Uterus (tissue), 4 donors: Measurements from ENCODE around the gene NOL6. TPM values are rescaled to one million over a fixed set of nuclear protein-coding genes. Genes with fewer than 3 reads are reported as not detected.

ENCODE experiments used
- DNase-seq, 2 donors: peaks; one replicate each; pipeline ENCODE4 v3.0.0-alpha.2; 2019 to 2020
- H3K27ac ChIP-seq, 2 donors: fragments of 200-600 bp; sonication (generic); 1 replicate in 1 of 2; 2 replicates in 1 of 2; pipeline ENCODE4 v1.5.1; 2016 to 2018
- H3K27me3 ChIP-seq, 2 donors: fragments of 200-600 bp; sonication (generic); one replicate each; pipeline ENCODE4 v1.5.1; 2018 to 2019; ENCODE audit warnings: control low read depth in 1 of 2
- H3K36me3 ChIP-seq, 2 donors: fragments of 200-600 bp; sonication (generic); one replicate each; pipeline ENCODE4 v1.5.1; 2019; ENCODE audit warnings: control low read depth in 1 of 2
- H3K4me1 ChIP-seq, 2 donors: fragments of 200-600 bp; sonication (generic); one replicate each; pipeline ENCODE4 v1.5.1; 2018 to 2019; ENCODE audit warnings: control low read depth in 1 of 2
- H3K4me3 ChIP-seq, 2 donors: fragments of 200-600 bp; sonication (generic); 1 replicate in 1 of 2; 2 replicates in 1 of 2; pipeline ENCODE4 v1.5.1; 2018 to 2019; ENCODE audit warnings: mild to moderate bottlenecking in 1 of 2
- H3K9me3 ChIP-seq, 2 donors: fragments of 200-600 bp; sonication (generic); one replicate each; pipeline ENCODE4 v1.5.1; 2019; ENCODE audit warnings: control low read depth in 1 of 2
- POLR2A ChIP-seq, 2 donors: fragments of 450-650 bp; IDR thresholded peaks; one replicate each; pipeline ENCODE4 v1.6.1; 2016; ENCODE audit warnings: antibody characterized with exemption in 2 of 2, mild to moderate bottlenecking in 1 of 2, moderate library complexity in 1 of 2
- intact Hi-C: fragments of 100-400 bp; cut with DNase I; formaldehyde crosslinking; loops from one replicate; pipeline ENCODE4 v1.15.1; 2023; ENCODE audit warnings: low total_unique reads
- total RNA-seq, 4 donors: library from RNA; depleted of rRNA in 3 of 4; stranded (reverse); fragments of >200 nt in 3 of 4; gene quantifications; one replicate each; pipeline versions ENCODE4 v1.1.0 to v1.2.4, GENCODE V29; 2014 to 2023
- TF ChIP-seq, protein P1 (sequence below), 4 experiments: fragments of 200-600 bp in 2 of 4; fragments of 450-650 bp in 2 of 4; sonication (generic) in 2 of 4; IDR thresholded peaks; one replicate each; pipeline ENCODE4 v1.5.1; 2016 to 2019; ENCODE audit warnings: antibody characterized with exemption in 4 of 4, mild to moderate bottlenecking in 2 of 4, moderate library complexity in 1 of 4
- donor health status: DM: yes; HTN: yes; CAD: no.

Gene NOL6
- total RNA-seq, 4 donors from 2014 or later = 7.9 to 35.4 (median 15.8) TPM

DNA sequence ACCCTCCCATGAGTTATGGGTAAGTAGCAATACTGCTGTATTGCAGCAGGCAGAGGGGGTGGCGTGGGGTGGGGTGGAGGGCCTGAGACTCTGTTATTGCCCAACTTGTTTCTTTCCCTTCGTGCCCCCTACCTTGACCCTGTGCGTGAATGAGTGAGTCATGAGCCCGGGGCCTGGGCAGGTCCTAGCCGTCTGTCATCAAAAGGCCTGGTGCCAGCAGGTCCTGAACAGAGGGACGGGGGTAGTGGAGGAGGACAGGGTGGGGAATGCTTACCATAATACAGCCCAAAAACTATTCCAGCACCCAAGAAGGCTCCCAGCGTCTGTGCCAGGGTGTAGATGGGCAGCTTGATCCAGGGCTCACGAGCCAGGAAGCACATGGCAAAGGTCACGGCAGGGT lies 30.7 kb downstream of the NOL6 start:
- Histone ChIP-seq H3K27ac (no peak overlapping the region), H3K4me3 (no peak overlapping the region), H3K9me3 (no peaks in the 10 kb centered on the region), H3K4me1 (peaks cover 0 to 9% of the 10 kb centered on the region in 2 donors), H3K27me3 (no peaks in the 10 kb centered on the region), H3K36me3 (no peaks in the 10 kb centered on the region)
- TF ChIP-seq, protein P1, sequence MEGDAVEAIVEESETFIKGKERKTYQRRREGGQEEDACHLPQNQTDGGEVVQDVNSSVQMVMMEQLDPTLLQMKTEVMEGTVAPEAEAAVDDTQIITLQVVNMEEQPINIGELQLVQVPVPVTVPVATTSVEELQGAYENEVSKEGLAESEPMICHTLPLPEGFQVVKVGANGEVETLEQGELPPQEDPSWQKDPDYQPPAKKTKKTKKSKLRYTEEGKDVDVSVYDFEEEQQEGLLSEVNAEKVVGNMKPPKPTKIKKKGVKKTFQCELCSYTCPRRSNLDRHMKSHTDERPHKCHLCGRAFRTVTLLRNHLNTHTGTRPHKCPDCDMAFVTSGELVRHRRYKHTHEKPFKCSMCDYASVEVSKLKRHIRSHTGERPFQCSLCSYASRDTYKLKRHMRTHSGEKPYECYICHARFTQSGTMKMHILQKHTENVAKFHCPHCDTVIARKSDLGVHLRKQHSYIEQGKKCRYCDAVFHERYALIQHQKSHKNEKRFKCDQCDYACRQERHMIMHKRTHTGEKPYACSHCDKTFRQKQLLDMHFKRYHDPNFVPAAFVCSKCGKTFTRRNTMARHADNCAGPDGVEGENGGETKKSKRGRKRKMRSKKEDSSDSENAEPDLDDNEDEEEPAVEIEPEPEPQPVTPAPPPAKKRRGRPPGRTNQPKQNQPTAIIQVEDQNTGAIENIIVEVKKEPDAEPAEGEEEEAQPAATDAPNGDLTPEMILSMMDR (IDR thresholded peaks at IDR 0.05) = no peak
- TF ChIP-seq POLR2A (IDR thresholded peaks at IDR 0.05) = no peak
- DNase-seq = no peak
- intact Hi-C loops = no loop called here

DNA sequence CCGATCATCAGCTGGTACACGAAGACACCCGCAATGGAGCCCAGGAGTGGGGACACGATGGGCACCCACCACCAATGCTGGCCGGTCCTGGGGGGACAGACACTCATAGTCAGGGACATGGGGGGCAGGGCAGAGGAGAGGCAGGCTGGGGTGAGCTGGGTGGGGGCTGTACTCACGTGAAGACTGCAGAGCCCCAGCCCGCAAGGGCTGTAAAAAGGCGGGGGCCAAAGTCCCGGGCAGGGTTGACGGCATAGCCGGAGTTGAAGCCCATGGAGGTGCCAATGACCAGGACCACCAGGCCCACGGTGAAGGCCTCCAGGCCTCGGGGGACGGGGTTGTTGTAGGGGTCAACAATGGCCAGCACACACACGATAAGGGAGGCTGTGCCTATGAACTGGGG lies 31.6 kb downstream of the NOL6 start:
- Histone ChIP-seq H3K27ac (no peak overlapping the region), H3K4me1 (peaks cover 0 to 6% of the 10 kb centered on the region in 2 donors), H3K27me3 (no peaks in the 10 kb centered on the region), H3K9me3 (no peaks in the 10 kb centered on the region), H3K36me3 (no peaks in the 10 kb centered on the region), H3K4me3 (no peak overlapping the region)
- intact Hi-C loops = no loop called here
- no peak for TF ChIP-seq POLR2A (IDR thresholded peaks at IDR 0.05)
- TF ChIP-seq, protein P1 (IDR thresholded peaks at IDR 0.05) = no peak
- DNase-seq = no peak

DNA sequence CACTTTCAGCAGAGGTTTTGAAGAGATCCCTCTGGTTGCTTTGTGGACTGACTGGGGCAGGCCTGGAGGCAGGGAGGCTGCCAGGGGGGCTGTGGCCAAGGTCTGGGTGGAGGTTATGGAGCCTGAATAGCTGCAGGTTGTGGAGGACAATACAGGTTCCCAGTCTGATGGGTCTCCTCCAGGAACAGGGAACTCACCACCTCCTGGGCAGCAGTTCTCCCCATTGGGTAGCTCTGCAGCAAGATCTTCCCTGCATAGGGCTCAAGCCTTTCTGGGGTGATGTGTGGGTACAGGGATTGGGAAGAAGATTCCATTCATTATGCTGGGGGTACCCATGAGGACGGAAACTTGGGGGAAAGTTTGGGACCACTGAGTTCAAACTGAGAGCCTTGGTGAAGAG lies 33.1 kb downstream of the NOL6 start:
- no peaks in the 10 kb centered on the region for H3K9me3 ChIP-seq
- H3K36me3 ChIP-seq = no peaks in the 10 kb centered on the region
- no peaks in the 10 kb centered on the region for H3K4me1 ChIP-seq
- DNase-seq = no peak
- intact Hi-C loops = no loop called here
- no peaks in the 10 kb centered on the region for H3K27me3 ChIP-seq
- TF ChIP-seq POLR2A (IDR thresholded peaks at IDR 0.05) = no peak
- TF ChIP-seq, protein P1 (IDR thresholded peaks at IDR 0.05) = no peak
- no peak overlapping the region for H3K27ac ChIP-seq
- H3K4me3 ChIP-seq = no peak overlapping the region

DNA sequence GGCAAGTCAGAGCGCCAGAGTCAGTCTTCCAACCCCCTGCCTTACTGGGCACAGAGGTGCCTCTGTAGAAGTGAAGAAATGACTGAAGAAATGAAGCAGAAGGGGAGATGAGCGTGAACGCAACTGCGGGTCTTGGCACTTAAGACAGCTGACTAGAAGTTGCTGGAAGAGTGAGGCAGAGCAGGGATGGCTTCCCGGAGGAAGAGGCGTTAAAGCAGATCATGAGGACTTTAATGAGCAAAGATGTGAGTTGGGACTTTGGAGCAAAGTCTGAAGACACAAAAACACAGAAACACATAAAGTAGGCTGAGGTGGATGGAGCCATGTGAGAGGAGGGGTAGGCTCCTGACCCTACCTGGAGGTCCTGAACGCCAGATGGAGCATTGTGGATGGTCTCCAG lies 33.5 kb downstream of the NOL6 start:
- DNase-seq = no peak
- Histone ChIP-seq H3K27me3 (no peaks in the 10 kb centered on the region), H3K9me3 (no peaks in the 10 kb centered on the region), H3K4me3 (no peak overlapping the region), H3K36me3 (no peaks in the 10 kb centered on the region), H3K27ac (no peak overlapping the region), H3K4me1 (no peaks in the 10 kb centered on the region)
- no peak for TF ChIP-seq POLR2A (IDR thresholded peaks at IDR 0.05)
- TF ChIP-seq, protein P1 (IDR thresholded peaks at IDR 0.05) = no peak
- intact Hi-C loops = no loop called here

DNA sequence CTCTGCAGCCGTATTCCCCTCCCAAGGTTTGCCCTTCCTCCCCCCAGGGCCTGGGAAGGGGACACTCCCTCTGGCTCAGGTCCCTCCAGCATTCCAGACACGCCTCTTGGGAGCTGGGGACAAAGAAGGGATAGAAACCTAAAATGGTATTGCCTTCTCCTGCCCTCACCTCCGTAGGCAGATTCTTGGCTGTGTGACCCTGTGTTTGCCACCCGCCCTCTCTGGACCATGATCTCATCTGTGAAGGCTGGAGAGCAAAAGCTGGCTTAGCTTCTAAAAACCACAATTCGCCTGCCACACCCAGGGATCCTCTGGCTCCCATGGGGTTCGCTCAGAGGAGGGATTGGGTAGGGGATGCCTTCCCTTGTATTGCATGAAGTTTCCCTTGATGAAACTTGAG lies 34.0 kb downstream of the NOL6 start:
- Histone ChIP-seq H3K4me3 (no peak overlapping the region), H3K36me3 (no peaks in the 10 kb centered on the region), H3K9me3 (no peaks in the 10 kb centered on the region), H3K27me3 (no peaks in the 10 kb centered on the region), H3K4me1 (no peaks in the 10 kb centered on the region), H3K27ac (no peak overlapping the region)
- no peak for TF ChIP-seq POLR2A (IDR thresholded peaks at IDR 0.05)
- TF ChIP-seq, protein P1 (IDR thresholded peaks at IDR 0.05) = no peak
- intact Hi-C loops = no loop called here
- DNase-seq = no peak
